Natural killer cell (primary cell): Measurements from ENCODE around the gene NEK1. TPM values are rescaled to one million over a fixed set of nuclear protein-coding genes. Genes with fewer than 3 reads are reported as not detected.

ENCODE experiments used
- ATAC-seq, 3 donors: fragments of 150-1000 bp in 2 of 3; fragments of 200-7000 bp in 1 of 3; cut with Tn5 transposase; 1 replicate in 1 of 3; 2 replicates in 2 of 3; pipeline ENCODE4 v1.10.0; 2021; ENCODE audit warnings: mild to moderate bottlenecking in 2 of 3, moderate library complexity in 2 of 3
- DNase-seq, 2 donors: peaks; one replicate each; pipeline versions ENCODE4 v3.0.0 to v3.0.0-alpha.2; 2013 to 2021; ENCODE audit warnings: mixed read lengths in 1 of 2
- H3K27ac ChIP-seq: one replicate; pipeline ENCODE4 v1.5.1; 2013; ENCODE audit warnings: mild to moderate bottlenecking, low read length
- H3K27me3 ChIP-seq: one replicate; pipeline ENCODE4 v1.6.1; 2013; ENCODE audit warnings: low read length; ENCODE audit not compliant: control insufficient read depth, insufficient read depth
- H3K36me3 ChIP-seq: one replicate; pipeline ENCODE4 v1.6.1; 2013; ENCODE audit warnings: low read length; ENCODE audit not compliant: control insufficient read depth, insufficient read depth
- H3K4me1 ChIP-seq: one replicate; pipeline ENCODE4 v1.6.1; 2013; ENCODE audit warnings: low read length; ENCODE audit not compliant: control insufficient read depth, insufficient read depth
- H3K4me3 ChIP-seq: one replicate; pipeline ENCODE4 v1.5.1; 2013; ENCODE audit warnings: low read length
- H3K9me3 ChIP-seq: one replicate; pipeline ENCODE4 v1.6.1; 2013; ENCODE audit warnings: low read length; ENCODE audit not compliant: control insufficient read depth, insufficient read depth
- H3K27ac Mint-ChIP-seq, 2 donors: one replicate each; pipeline ENCODE4 v1.8.0; 2022; ENCODE audit warnings: mild to moderate bottlenecking in 2 of 2, mixed read lengths in 2 of 2, moderate library complexity in 1 of 2
- H3K27me3 Mint-ChIP-seq, 2 donors: one replicate each; pipeline ENCODE4 v1.8.0; 2022; ENCODE audit warnings: low read depth in 2 of 2, mixed read lengths in 2 of 2
- H3K36me3 Mint-ChIP-seq: one replicate; pipeline ENCODE4 v1.8.0; 2022; ENCODE audit warnings: mixed read lengths
- H3K4me1 Mint-ChIP-seq, 2 donors: one replicate each; pipeline ENCODE4 v1.8.0; 2022; ENCODE audit warnings: mixed read lengths in 2 of 2
- H3K4me3 Mint-ChIP-seq: one replicate; pipeline ENCODE4 v1.8.0; 2022; ENCODE audit warnings: mild to moderate bottlenecking, moderate library complexity, mixed read lengths
- H3K9me3 Mint-ChIP-seq, 2 donors: one replicate each; pipeline ENCODE4 v1.8.0; 2022; ENCODE audit warnings: mixed read lengths in 2 of 2
- WGBS: methylation state at CpG from one replicate; pipeline ENCODE4 v1.1.7; 2013; ENCODE audit warnings: missing lambda C conversion rate; ENCODE audit not compliant: insufficient coverage; 5-methylcytosine and 5-hydroxymethylcytosine counted together
- intact Hi-C: fragments of 100-400 bp; cut with micrococcal nuclease; formaldehyde crosslinking; loops from one replicate; pipeline ENCODE4 v1.14.2; 2022
- total RNA-seq, 4 donors: library from RNA; stranded (reverse); fragments of 120-200 nt in 1 of 4; gene quantifications; one replicate each; pipeline versions ENCODE4 v1.2.3 to v1.2.4, GENCODE V29; 2013 to 2022
- TF ChIP-seq, protein P1 (sequence below): fragments of 200-600 bp; IDR thresholded peaks from one replicate; pipeline ENCODE4 v1.8.0; 2022; ENCODE audit warnings: antibody characterized with exemption

Gene NEK1
- total RNA-seq, 3 donors from 2014 or later (not counting 1 experiment from before 2014, with no cell fraction given) = 16.4 to 24.9 (median 19.0) TPM

GRCh38 chr4:169446824-169447223, 165.6 kb downstream of the NEK1 start:
- Mint-ChIP-seq H3K36me3 (peaks cover 29% of the 10 kb centered on the region), H3K27ac (no peak overlapping the region), H3K4me1 (peaks cover 0 to 11% of the 10 kb centered on the region in 2 donors), H3K27me3 (no peaks in the 10 kb centered on the region), H3K4me3 (no peak overlapping the region), H3K9me3 (peaks cover 13 to 23% of the 10 kb centered on the region in 2 donors)
- intact Hi-C loops = no loop called here
- peaks cover 5% of the 10 kb centered on the region for H3K9me3 ChIP-seq
- no peaks in the 10 kb centered on the region for H3K27me3 ChIP-seq
- no peak overlapping the region for H3K27ac ChIP-seq
- WGBS = 100% methylated on average over 3 of the region's 4 CpGs
- TF ChIP-seq, protein P1, sequence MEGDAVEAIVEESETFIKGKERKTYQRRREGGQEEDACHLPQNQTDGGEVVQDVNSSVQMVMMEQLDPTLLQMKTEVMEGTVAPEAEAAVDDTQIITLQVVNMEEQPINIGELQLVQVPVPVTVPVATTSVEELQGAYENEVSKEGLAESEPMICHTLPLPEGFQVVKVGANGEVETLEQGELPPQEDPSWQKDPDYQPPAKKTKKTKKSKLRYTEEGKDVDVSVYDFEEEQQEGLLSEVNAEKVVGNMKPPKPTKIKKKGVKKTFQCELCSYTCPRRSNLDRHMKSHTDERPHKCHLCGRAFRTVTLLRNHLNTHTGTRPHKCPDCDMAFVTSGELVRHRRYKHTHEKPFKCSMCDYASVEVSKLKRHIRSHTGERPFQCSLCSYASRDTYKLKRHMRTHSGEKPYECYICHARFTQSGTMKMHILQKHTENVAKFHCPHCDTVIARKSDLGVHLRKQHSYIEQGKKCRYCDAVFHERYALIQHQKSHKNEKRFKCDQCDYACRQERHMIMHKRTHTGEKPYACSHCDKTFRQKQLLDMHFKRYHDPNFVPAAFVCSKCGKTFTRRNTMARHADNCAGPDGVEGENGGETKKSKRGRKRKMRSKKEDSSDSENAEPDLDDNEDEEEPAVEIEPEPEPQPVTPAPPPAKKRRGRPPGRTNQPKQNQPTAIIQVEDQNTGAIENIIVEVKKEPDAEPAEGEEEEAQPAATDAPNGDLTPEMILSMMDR = no peak
- H3K4me1 ChIP-seq = no peaks in the 10 kb centered on the region
- no peak overlapping the region for H3K4me3 ChIP-seq
- no peak for DNase-seq
- no peak for ATAC-seq
- H3K36me3 ChIP-seq = peaks cover 4% of the 10 kb centered on the region

DNA sequence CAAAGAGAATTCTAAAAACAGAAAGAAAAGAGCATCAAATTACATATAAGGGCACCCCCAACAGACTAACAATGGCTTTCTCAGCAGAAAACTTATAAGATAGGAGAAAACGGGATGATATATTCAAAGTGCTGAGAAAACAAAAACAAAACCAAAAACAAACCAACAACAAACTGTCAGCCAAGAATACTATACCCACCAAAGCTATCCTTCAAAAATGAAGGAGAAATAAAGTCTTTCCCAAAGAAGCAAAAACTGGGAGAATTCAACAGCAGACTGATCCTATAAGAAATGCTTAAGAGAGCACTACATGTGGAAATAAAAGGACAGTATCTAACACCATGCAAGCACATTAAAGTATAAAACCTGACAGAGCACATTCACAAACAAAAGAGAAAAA, 168.6 kb downstream of the NEK1 start:
- Mint-ChIP-seq H3K27ac (no peak overlapping the region), H3K27me3 (no peaks in the 10 kb centered on the region), H3K4me1 (peaks cover 0 to 13% of the 10 kb centered on the region in 2 donors), H3K4me3 (no peak overlapping the region), H3K9me3 (peaks cover 13 to 23% of the 10 kb centered on the region in 2 donors), H3K36me3 (peaks cover 29% of the 10 kb centered on the region)
- TF ChIP-seq, protein P1 = no peak
- no peak for ATAC-seq
- no CpG with 5 or more reads among the region's 1 CpG for WGBS
- Histone ChIP-seq H3K36me3 (peaks cover 4% of the 10 kb centered on the region), H3K4me3 (no peak overlapping the region), H3K9me3 (no peaks in the 10 kb centered on the region), H3K4me1 (peaks cover 8% of the 10 kb centered on the region), H3K27me3 (no peaks in the 10 kb centered on the region), H3K27ac (no peak overlapping the region)
- intact Hi-C loops = no loop called here
- DNase-seq = no peak

GRCh38 chr4:169440446-169440845, 171.9 kb downstream of the NEK1 start:
- Mint-ChIP-seq H3K4me3 (no peak overlapping the region), H3K36me3 (peaks cover 29% of the 10 kb centered on the region), H3K4me1 (peaks cover 0 to 17% of the 10 kb centered on the region in 2 donors), H3K27ac (no peak overlapping the region), H3K9me3 (peaks cover 11 to 20% of the 10 kb centered on the region in 2 donors), H3K27me3 (no peaks in the 10 kb centered on the region)
- Histone ChIP-seq H3K36me3 (peaks cover 4% of the 10 kb centered on the region), H3K9me3 (no peaks in the 10 kb centered on the region), H3K27ac (no peak overlapping the region), H3K4me1 (peaks cover 8% of the 10 kb centered on the region), H3K27me3 (no peaks in the 10 kb centered on the region), H3K4me3 (no peak overlapping the region)
- ATAC-seq (no peak), DNase-seq (no peak)
- intact Hi-C loops = no loop called here
- 96% methylated on average over 3 of the region's 3 CpGs for WGBS
- TF ChIP-seq, protein P1 = no peak

GRCh38 chr4:169439244-169439643, 173.1 kb downstream of the NEK1 start:
- Mint-ChIP-seq H3K9me3 (peaks cover 7 to 13% of the 10 kb centered on the region in 2 donors), H3K4me1 (peaks cover 0 to 17% of the 10 kb centered on the region in 2 donors), H3K27ac (no peak overlapping the region), H3K36me3 (peaks cover 18% of the 10 kb centered on the region), H3K27me3 (no peaks in the 10 kb centered on the region), H3K4me3 (no peak overlapping the region)
- H3K27me3 ChIP-seq = no peaks in the 10 kb centered on the region
- no peaks in the 10 kb centered on the region for H3K9me3 ChIP-seq
- H3K4me3 ChIP-seq = no peak overlapping the region
- H3K27ac ChIP-seq = no peak overlapping the region
- ATAC-seq (no peak), DNase-seq (no peak)
- TF ChIP-seq, protein P1 = no peak
- WGBS = no CpG with 5 or more reads among the region's 1 CpG
- H3K36me3 ChIP-seq = no peaks in the 10 kb centered on the region
- intact Hi-C loops = no loop called here
- peaks cover 8% of the 10 kb centered on the region for H3K4me1 ChIP-seq
